SIG-M5 (cell line): ENCODE results near the gene KCNQ4.

ENCODE experiments used
- DNase-seq: peaks from one replicate; lab custom pipeline; 2025; lab: John Stamatoyannopoulos, UW

The KCNQ4 gene

GRCh38 chr1:40755067-40755466, 28.5 kb upstream of the KCNQ4 start:
- no peak for DNase-seq

GRCh38 chr1:40756523-40756922, 27.1 kb upstream of the KCNQ4 start:
- no peak for DNase-seq

- no peak for DNase-seq
These were observed 26.5 kb upstream of the KCNQ4 start for GRCh38 chr1:40757084-40757483.

GRCh38 chr1:40758004-40758403, 25.6 kb upstream of the KCNQ4 start:
- DNase-seq: no peak

GRCh38 chr1:40758578-40759343, 24.8 kb upstream of the KCNQ4 start:
- no peak for DNase-seq

- DNase-seq: no peak
These were observed 22.6 kb upstream of the KCNQ4 start for GRCh38 chr1:40760984-40761383.

GRCh38 chr1:40762144-40762923, 21.3 kb upstream of the KCNQ4 start:
- DNase-seq: no peak

- no peak for DNase-seq
These were observed 19.6 kb upstream of the KCNQ4 start for GRCh38 chr1:40763742-40764532.

- no peak for DNase-seq
These were observed 18.6 kb upstream of the KCNQ4 start for GRCh38 chr1:40764981-40765380.

GRCh38 chr1:40766017-40766416, 17.6 kb upstream of the KCNQ4 start:
- DNase-seq: no peak

GRCh38 chr1:40766560-40766959, 17.0 kb upstream of the KCNQ4 start:
- no peak for DNase-seq

GRCh38 chr1:40768146-40768990, 15.2 kb upstream of the KCNQ4 start:
- no peak for DNase-seq

- no peak for DNase-seq
These were observed 13.8 kb upstream of the KCNQ4 start for GRCh38 chr1:40769815-40770214.

GRCh38 chr1:40770296-40771070, 13.1 kb upstream of the KCNQ4 start:
- DNase-seq: no peak

- no peak for DNase-seq
These were observed 11.2 kb upstream of the KCNQ4 start for GRCh38 chr1:40772146-40772955.

- DNase-seq: no peak
These were observed 9.8 kb upstream of the KCNQ4 start for GRCh38 chr1:40773748-40774265.

GRCh38 chr1:40774266-40774998, 9.2 kb upstream of the KCNQ4 start:
- DNase-seq: no peak

GRCh38 chr1:40776236-40777072, 7.1 kb upstream of the KCNQ4 start:
- no peak for DNase-seq
